Left kidney (tissue), 8 donors: ENCODE results near the gene KLKB1. TPM values are rescaled to one million over a fixed set of nuclear protein-coding genes. Genes with fewer than 3 reads are reported as not detected.

Source experiments
- DNase-seq: peaks from one replicate; pipeline ENCODE4 v3.0.0-alpha.2; 2013
- long read RNA-seq, 8 donors: transcript quantifications; one replicate each; lab custom pipeline, GENCODE V29; 2026
- polyA plus RNA-seq: library from polyadenylated mRNA; unstranded; fragments of 120-200 nt; gene quantifications from one replicate; pipeline ENCODE4 v1.2.1, GENCODE V29; 2013; ENCODE audit not compliant: insufficient read length

The KLKB1 gene
- polyA plus RNA-seq: 2.8 TPM
- long read RNA-seq, donor 1: 0 reads
- long read RNA-seq, donor 2: 0 reads
- long read RNA-seq, donor 3, partial matches to known transcripts: 0 of 1 reads
- long read RNA-seq, donor 3, other reads (novel, unspliced or antisense): 0 of 1 reads
- long read RNA-seq, donor 4: 0 reads
- long read RNA-seq, donor 5: 0 reads
- long read RNA-seq, donor 6: 0 reads
- long read RNA-seq, donor 7: 0 reads
- long read RNA-seq, donor 8: 0 reads

- DNase-seq: no peak
Observed at GRCh38 chr4:186227221-186227620, at the start of gene KLKB1. Gene KLKB1, plus strand, starts transcription at chr4:186227507. Its CDS starts 689 bp downstream, at chr4:186228196.

GRCh38 chr4:186188107-186188506, 39.2 kb upstream of the KLKB1 start:
- no peak for DNase-seq

- no peak for DNase-seq
Observed at GRCh38 chr4:186189656-186190055, 37.7 kb upstream of the KLKB1 start.

DNA sequence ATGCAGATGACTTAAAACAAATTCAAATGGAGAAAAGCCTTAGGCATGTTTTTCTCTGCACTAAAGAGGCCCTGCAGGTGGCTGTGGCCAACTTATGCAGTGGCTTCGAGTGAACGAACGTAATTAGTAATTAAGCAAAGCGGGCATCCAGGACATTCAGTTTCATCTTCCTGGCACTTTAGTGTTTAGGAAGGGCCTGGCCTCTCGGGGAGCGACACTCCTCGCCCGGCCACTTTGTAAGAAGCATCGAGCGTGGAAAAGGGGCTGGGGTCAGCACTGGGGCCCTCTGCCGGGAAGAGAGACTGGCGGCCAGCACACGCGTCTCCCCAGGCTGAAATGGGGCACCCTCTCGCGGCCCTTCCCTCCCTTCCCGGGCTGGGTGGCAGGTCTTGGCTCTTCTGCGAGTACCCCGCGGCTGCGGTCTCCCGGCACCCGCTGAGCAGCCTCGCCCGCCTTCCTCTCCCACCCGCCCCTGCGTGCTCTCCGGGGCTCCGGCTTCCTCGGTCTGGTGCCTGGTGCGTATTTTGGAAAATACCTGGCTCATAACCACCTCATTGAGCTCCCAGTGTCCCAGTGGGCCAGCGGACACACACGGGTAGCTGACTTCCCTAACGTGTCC, 36.6 kb upstream of the KLKB1 start:
- peak; percentile 54 for DNase-seq

GRCh38 chr4:186191200-186192065, 35.9 kb upstream of the KLKB1 start, which contains the start of gene CYP4V2:
Gene CYP4V2, plus strand, starts transcription at chr4:186191567. Its CDS starts 257 bp downstream, at chr4:186191824.
- peak; percentile 66 for DNase-seq

- DNase-seq: peak; percentile 57
Observed at GRCh38 chr4:186192066-186192612, 35.2 kb upstream of the KLKB1 start.

GRCh38 chr4:186193851-186194250, 33.5 kb upstream of the KLKB1 start:
- no peak for DNase-seq

DNA sequence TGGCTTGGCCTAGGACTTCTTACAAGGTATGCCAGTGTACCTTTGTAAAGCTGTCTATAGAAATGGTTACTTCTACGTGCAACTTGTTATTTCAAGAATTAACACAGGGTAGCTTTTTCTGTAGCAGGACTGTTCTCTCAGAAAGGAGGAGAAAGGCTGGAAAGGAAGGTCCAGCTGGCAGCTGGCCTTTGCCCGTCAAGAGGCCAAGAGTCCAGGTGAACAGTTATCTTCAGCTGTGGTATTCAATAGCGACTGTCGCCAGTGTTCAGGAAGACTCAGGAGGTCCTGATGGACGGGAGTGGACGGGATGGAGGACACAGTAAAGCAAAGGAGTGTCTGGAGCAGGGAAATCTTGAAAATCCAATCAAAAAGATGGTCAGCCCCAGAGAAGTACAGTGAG, 31.2 kb upstream of the KLKB1 start:
- DNase-seq: no peak

DNA sequence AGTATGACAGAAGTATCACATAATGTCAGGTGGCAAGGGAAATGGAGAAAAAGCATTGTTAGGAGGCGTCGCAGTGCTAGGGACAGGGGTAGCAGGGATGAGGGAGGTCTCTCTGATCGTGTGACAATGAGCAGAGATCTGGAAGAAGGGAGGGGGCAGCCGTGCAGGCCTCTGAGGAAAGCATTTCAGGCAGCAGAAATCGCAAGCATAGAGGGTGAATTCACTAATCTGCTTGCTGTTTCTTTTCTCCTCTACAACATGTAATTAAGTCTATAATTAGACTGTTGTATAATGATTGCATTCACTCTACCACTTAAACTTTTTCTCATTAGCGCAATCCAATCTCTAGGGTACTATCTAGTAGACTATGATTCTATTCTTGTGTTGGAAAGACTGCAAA, 26.8 kb upstream of the KLKB1 start:
- no peak for DNase-seq

DNA sequence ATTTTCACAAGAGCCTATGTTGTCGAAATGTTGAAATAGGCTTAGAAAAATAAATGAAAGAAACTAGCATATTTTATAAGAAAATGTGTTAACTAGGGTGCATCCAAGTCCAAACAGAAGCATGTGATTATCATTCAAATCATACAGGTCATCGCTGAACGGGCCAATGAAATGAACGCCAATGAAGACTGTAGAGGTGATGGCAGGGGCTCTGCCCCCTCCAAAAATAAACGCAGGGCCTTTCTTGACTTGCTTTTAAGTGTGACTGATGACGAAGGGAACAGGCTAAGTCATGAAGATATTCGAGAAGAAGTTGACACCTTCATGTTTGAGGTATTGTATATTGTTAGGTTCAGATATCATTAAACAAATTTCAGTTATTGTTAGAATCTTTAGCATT, 26.3 kb upstream of the KLKB1 start:
- DNase-seq: no peak

GRCh38 chr4:186201535-186202230, 25.6 kb upstream of the KLKB1 start:
- no peak for DNase-seq

DNA sequence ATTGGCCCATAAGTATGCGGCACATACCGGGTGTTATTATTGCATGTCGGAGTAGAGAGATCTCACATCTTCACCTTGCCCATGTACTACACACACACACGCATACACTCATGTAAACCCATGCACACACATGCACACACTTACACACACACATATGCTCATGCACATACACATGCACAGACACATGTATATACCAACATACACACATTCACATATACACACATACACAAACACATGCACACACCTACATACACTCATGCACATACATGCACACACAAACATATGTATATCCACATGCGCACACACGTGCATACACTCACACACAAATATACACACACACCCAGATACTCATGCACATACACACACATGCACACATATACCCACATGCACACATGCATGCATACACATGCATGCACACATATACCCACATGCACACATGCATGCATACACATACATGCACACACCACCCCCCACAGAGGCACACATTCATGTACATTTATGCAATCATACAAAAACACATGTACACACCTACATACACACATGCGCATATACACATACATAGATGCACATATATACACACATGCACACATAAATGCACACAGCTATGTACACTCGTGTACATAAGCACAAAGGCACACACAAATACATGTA, 24.7 kb upstream of the KLKB1 start:
- DNase-seq: no peak

- DNase-seq: peak; percentile 36
Observed at GRCh38 chr4:186203406-186203805, 23.9 kb upstream of the KLKB1 start.

DNA sequence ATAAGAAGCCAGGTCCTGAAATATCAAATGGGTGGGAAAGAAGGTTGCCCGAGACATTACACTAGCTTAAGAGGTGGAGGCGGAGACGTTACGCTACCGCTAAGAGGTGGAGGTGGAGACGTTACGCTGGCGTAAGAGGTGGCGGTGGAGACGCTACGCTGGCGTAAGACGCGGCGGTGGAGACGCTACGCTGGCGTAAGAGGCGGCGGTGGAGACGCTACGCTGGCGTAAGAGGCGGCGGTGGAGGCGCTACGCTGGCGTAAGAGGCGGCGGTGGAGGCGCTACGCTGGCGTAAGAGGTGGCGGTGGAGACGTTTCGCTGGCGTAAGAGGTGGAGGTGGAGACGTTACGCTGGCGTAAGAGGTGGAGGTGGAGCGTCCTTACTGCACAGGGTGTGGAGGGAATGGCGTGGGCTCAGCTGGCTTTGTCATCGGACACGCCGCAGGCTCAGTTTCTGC, 23.2 kb upstream of the KLKB1 start:
- no peak for DNase-seq

DNA sequence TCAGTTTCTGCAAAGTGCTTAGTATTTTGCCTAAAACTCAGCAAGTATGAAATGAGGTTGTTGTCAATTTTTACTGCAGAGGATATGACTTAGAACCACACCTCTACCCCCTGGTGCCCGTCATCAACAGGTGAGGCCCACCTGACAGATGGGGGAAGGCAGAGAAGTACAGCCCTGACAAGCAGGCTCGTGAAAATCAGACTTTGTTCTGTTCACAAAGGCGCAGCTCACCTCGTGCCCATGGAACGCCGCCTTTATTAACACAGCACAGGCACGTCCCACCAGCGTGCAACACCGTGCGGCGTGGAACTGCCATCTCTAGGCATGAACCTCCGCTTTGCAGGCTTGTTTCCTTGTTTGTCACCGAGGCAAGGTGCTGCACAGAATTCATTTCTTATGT, 22.6 kb upstream of the KLKB1 start:
- no peak for DNase-seq

DNA sequence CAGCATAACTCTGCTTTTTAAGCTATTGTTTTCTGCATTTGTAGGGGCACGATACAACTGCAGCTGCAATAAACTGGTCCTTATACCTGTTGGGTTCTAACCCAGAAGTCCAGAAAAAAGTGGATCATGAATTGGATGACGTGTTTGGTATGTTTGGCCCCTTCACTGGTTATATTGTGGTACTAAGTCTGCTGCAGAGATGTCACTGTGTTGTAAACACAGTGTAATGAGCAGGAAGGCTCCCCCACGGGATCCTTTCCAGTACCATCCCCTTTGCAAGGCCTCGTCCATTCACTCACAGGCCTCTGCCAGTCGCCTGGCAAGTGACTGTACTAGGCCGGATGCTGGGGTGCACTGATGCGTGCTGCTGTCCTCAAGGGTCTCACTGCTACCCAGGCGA, 22.2 kb upstream of the KLKB1 start:
- no peak for DNase-seq

DNA sequence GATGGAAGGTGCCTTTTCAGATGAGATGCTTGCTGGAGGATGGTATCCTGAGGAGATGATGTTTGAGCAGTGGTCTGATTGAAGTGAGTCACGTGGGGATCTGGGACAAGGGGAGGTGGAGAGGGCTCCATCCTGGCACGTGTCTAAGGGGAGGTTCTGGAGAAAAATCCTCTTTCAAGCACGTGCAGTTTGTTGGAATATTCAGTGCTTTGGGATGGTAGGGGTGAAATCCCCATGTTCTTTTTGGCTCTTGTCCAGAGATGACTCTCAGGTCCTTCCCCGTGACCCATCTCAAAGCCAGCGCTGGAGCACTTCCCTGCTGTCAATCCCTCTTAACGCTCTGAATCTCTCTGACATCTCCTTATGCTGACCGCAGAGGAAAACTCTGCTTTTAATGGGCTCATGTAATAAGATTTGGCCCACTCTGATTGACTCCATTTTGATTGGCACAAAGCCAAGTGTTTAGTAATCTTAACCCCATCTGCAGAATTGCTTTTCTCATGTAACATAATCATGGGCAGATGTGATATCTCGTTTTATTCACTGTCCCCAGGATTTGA, 10.8 kb upstream of the KLKB1 start:
- no peak for DNase-seq

- no peak for DNase-seq
Observed at GRCh38 chr4:186217733-186218293, 9.5 kb upstream of the KLKB1 start.

DNA sequence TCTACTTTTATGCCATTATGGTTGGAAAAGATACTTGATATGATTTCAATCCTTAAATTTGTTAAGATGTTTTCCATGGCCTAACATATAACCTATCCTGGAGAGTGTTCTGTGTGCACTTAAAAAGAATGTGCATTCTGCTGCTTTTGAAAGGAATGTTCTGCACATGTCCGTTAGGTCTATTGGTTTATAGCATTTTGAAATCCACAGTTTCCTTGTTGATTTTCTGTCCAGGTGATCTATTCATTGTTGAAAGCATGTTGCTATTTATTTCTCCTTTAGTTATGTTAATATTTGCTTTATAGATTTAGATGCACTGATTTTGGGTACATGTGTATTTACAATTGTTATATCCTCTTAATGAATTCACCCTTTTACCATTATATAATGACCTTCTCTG, 5.7 kb upstream of the KLKB1 start:
- no peak for DNase-seq

- DNase-seq: no peak
Observed at GRCh38 chr4:186225848-186226247, 1.5 kb upstream of the KLKB1 start.
